Gastroesophageal sphincter (tissue), 3 donors: ENCODE measurements around the gene GNG2.

Source experiments
- EP300 ChIP-seq: sonication (generic); formaldehyde crosslinking; IDR thresholded peaks from one replicate; pipeline ENCODE4 v1.6.1; 2017; ENCODE audit warnings: antibody characterized with exemption, mild to moderate bottlenecking
- POLR2A ChIP-seq, 2 donors: fragments of 450-650 bp; IDR thresholded peaks; one replicate each; pipeline ENCODE4 v1.6.1; 2017; ENCODE audit warnings: antibody characterized with exemption in 2 of 2, mild to moderate bottlenecking in 2 of 2, moderate library complexity in 1 of 2
- POLR2AphosphoS5 ChIP-seq: sonication (generic); formaldehyde crosslinking; IDR thresholded peaks from one replicate; pipeline ENCODE4 v1.6.1; 2017; ENCODE audit warnings: antibody characterized with exemption
- TF ChIP-seq, protein P1 (sequence below), 4 experiments: fragments of 200-600 bp in 2 of 4; fragments of 450-650 bp in 2 of 4; sonication (generic) in 1 of 4; IDR thresholded peaks; one replicate each; pipeline ENCODE4 v1.5.1; 2017 to 2019; ENCODE audit warnings: antibody characterized with exemption in 4 of 4, mild to moderate bottlenecking in 2 of 4, moderate library complexity in 2 of 4

DNA sequence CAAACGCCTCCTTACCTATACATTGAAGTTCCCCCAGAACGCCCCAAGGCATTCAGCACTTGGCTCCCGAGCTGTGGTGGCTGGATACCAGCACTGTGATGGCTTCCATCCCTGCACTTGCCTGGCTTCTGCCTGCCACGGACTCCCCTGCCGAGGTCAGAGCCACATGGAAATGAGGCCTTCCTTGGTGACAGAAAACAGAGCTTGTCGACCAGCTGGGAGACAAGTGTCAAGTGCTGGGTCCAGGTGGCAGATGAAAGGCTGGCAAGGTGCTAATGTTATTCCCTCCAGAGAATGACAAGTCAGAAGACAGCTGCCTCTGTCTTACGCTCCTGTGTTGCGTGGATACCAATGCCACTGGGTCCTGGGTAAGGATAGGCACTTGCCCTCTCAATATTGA is 26.2 kb upstream of the GNG2 start:
- TF ChIP-seq POLR2A (IDR thresholded peaks at IDR 0.05) = no peak
- TF ChIP-seq, protein P1, sequence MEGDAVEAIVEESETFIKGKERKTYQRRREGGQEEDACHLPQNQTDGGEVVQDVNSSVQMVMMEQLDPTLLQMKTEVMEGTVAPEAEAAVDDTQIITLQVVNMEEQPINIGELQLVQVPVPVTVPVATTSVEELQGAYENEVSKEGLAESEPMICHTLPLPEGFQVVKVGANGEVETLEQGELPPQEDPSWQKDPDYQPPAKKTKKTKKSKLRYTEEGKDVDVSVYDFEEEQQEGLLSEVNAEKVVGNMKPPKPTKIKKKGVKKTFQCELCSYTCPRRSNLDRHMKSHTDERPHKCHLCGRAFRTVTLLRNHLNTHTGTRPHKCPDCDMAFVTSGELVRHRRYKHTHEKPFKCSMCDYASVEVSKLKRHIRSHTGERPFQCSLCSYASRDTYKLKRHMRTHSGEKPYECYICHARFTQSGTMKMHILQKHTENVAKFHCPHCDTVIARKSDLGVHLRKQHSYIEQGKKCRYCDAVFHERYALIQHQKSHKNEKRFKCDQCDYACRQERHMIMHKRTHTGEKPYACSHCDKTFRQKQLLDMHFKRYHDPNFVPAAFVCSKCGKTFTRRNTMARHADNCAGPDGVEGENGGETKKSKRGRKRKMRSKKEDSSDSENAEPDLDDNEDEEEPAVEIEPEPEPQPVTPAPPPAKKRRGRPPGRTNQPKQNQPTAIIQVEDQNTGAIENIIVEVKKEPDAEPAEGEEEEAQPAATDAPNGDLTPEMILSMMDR (IDR thresholded peaks at IDR 0.05) = no peak
- no peak for TF ChIP-seq EP300
- no peak for TF ChIP-seq POLR2AphosphoS5
